Measurements from ENCODE around the gene HOTAIR. TPM values are rescaled to one million over a fixed set of nuclear protein-coding genes. Genes with fewer than 3 reads are reported as not detected.
A peak's percentile ranks its signal among the peaks of the same experiment; 100 is the strongest.

HOTAIR gene
- total RNA-seq, 1 donor from 2014 or later = not detected

- ATAC-seq = no peak
- DNase-seq (ENCODE audit: low spot score) = no peak
Observed at GRCh38 chr12:54011665-54012532, 37.1 kb upstream of the HOTAIR start.

- no peak for ATAC-seq
- no peak for DNase-seq (ENCODE audit: low spot score)
Observed at GRCh38 chr12:54010972-54011664, 36.4 kb upstream of the HOTAIR start.

GRCh38 chr12:54010053-54010971, 35.6 kb upstream of the HOTAIR start:
- ATAC-seq (no peak), DNase-seq (ENCODE audit: low spot score) (no peak)

- ATAC-seq = no peak
- no peak for DNase-seq (ENCODE audit: low spot score)
Observed at GRCh38 chr12:54009171-54010052, 34.7 kb upstream of the HOTAIR start.

GRCh38 chr12:54008260-54008552, 33.5 kb upstream of the HOTAIR start:
- DNase-seq (ENCODE audit: low spot score) (no peak), ATAC-seq (no peak)

GRCh38 chr12:54007538-54008259, 32.9 kb upstream of the HOTAIR start:
- DNase-seq (ENCODE audit: low spot score) (no peak), ATAC-seq (no peak)

- DNase-seq (ENCODE audit: low spot score) = no peak
- no peak for ATAC-seq
Observed at GRCh38 chr12:54006559-54007220, 31.9 kb upstream of the HOTAIR start.

GRCh38 chr12:54005853-54006558, 31.3 kb upstream of the HOTAIR start:
- DNase-seq (ENCODE audit: low spot score) (peak; percentile 88), ATAC-seq (peak; percentile 97)

GRCh38 chr12:54005531-54005852, 30.7 kb upstream of the HOTAIR start:
- DNase-seq (ENCODE audit: low spot score) = no peak
- ATAC-seq = no peak

- DNase-seq (ENCODE audit: low spot score) (no peak), ATAC-seq (no peak)
Observed at GRCh38 chr12:54004841-54005530, 30.2 kb upstream of the HOTAIR start.

- DNase-seq (ENCODE audit: low spot score) (no peak), ATAC-seq (no peak)
Observed at GRCh38 chr12:54004063-54004840, 29.5 kb upstream of the HOTAIR start.

- no peak for ATAC-seq
- no peak for DNase-seq (ENCODE audit: low spot score)
Observed at GRCh38 chr12:54003625-54004024, 28.9 kb upstream of the HOTAIR start.

GRCh38 chr12:54002915-54003389, 28.2 kb upstream of the HOTAIR start:
- no peak for ATAC-seq
- no peak for DNase-seq (ENCODE audit: low spot score)

- ATAC-seq (no peak), DNase-seq (ENCODE audit: low spot score) (no peak)
Observed at GRCh38 chr12:54002278-54002914, 27.6 kb upstream of the HOTAIR start.

- DNase-seq (ENCODE audit: low spot score) (no peak), ATAC-seq (no peak)
Observed at GRCh38 chr12:54001283-54002187, 26.8 kb upstream of the HOTAIR start.
